ENCODE measurements around the gene NEGR1. TPM values are rescaled to one million over a fixed set of nuclear protein-coding genes. Genes with fewer than 3 reads are reported as not detected.

NEGR1 gene
- polyA plus RNA-seq, 1 donor from 2014 or later = 47.4 TPM

- no peak overlapping the region for H3K4me2 ChIP-seq (ENCODE audit: low read length)
- TF ChIP-seq RAD21 (conservative IDR thresholded peaks at IDR 0.05) = no peak
- no peak for TF ChIP-seq EP300 (conservative IDR thresholded peaks at IDR 0.05; ENCODE audit: poor library complexity, severe bottlenecking)
- no peaks in the 10 kb centered on the region for H3K9me2 ChIP-seq (ENCODE audit: insufficient read depth, low read length)
- H4K20me1 ChIP-seq (ENCODE audit: insufficient read depth) = no peaks in the 10 kb centered on the region
- H3K27me3 ChIP-seq (ENCODE audit: insufficient read depth, low read depth, low read length) = no peaks in the 10 kb centered on the region
- H3K9ac ChIP-seq (ENCODE audit: low read length) = no peak overlapping the region
- H2AFZ ChIP-seq (ENCODE audit: low read depth, low read length) = no peak overlapping the region
- H3K4me3 ChIP-seq (ENCODE audit: low read length) = no peak overlapping the region
- H3F3A ChIP-seq (ENCODE audit: insufficient read depth, low read length, poor library complexity, severe bottlenecking) = no peaks in the 10 kb centered on the region
- peaks cover 5% of the 10 kb centered on the region for H3K9me3 ChIP-seq (ENCODE audit: low read length)
- H3K36me3 ChIP-seq (ENCODE audit: insufficient read depth, low read length) = no peaks in the 10 kb centered on the region
- no peaks in the 10 kb centered on the region for H3K79me2 ChIP-seq (replicated peaks; ENCODE audit: insufficient read depth, low read length)
- H3K27ac ChIP-seq (ENCODE audit: low read length) = no peak overlapping the region
Observed at GRCh38 chr1:71618191-71618590, 664.1 kb downstream of the NEGR1 start.

- Histone ChIP-seq H4K20me1 (ENCODE audit: insufficient read depth) (no peaks in the 10 kb centered on the region), H3K79me2 (replicated peaks; ENCODE audit: insufficient read depth, low read length) (no peaks in the 10 kb centered on the region), H3K9me3 (ENCODE audit: low read length) (no peaks in the 10 kb centered on the region), H3K36me3 (ENCODE audit: insufficient read depth, low read length) (peaks cover 3% of the 10 kb centered on the region), H3K27me3 (ENCODE audit: insufficient read depth, low read depth, low read length) (no peaks in the 10 kb centered on the region), H3K4me3 (ENCODE audit: low read length) (no peak overlapping the region), H2AFZ (ENCODE audit: low read depth, low read length) (no peak overlapping the region), H3K9ac (ENCODE audit: low read length) (no peak overlapping the region), H3F3A (ENCODE audit: insufficient read depth, low read length, poor library complexity, severe bottlenecking) (no peaks in the 10 kb centered on the region), H3K4me2 (ENCODE audit: low read length) (no peak overlapping the region), H3K27ac (ENCODE audit: low read length) (no peak overlapping the region), H3K9me2 (ENCODE audit: insufficient read depth, low read length) (no peaks in the 10 kb centered on the region)
- no peak for TF ChIP-seq EZH2 (IDR thresholded peaks at IDR 0.05; ENCODE audit: borderline replicate concordance, insufficient read depth, low read length, poor library complexity, severe bottlenecking)
- TF ChIP-seq EP300 (conservative IDR thresholded peaks at IDR 0.05; ENCODE audit: poor library complexity, severe bottlenecking) = no peak
- TF ChIP-seq CTCF (IDR thresholded peaks at IDR 0.05; ENCODE audit: poor library complexity, severe bottlenecking) = no peak
- TF ChIP-seq RAD21 (conservative IDR thresholded peaks at IDR 0.05) = no peak
- no peak for TF ChIP-seq MXI1 (conservative IDR thresholded peaks at IDR 0.05; ENCODE audit: poor library complexity, severe bottlenecking)
- no peak for TF ChIP-seq SMC3 (conservative IDR thresholded peaks at IDR 0.05; ENCODE audit: poor library complexity)
Observed at GRCh38 chr1:71610476-71610875, 671.9 kb downstream of the NEGR1 start.

GRCh38 chr1:71603044-71603776 is 679.1 kb downstream of the NEGR1 start:
- no peaks in the 10 kb centered on the region for H3K9me2 ChIP-seq (ENCODE audit: insufficient read depth, low read length)
- H3K79me2 ChIP-seq (replicated peaks; ENCODE audit: insufficient read depth, low read length) = no peaks in the 10 kb centered on the region
- no peak overlapping the region for H3K4me3 ChIP-seq (ENCODE audit: low read length)
- H3K27me3 ChIP-seq (ENCODE audit: insufficient read depth, low read depth, low read length) = no peaks in the 10 kb centered on the region
- H3F3A ChIP-seq (ENCODE audit: insufficient read depth, low read length, poor library complexity, severe bottlenecking) = no peaks in the 10 kb centered on the region
- H3K4me2 ChIP-seq (ENCODE audit: low read length) = no peak overlapping the region
- no peaks in the 10 kb centered on the region for H4K20me1 ChIP-seq (ENCODE audit: insufficient read depth)
- no peak for TF ChIP-seq EZH2 (IDR thresholded peaks at IDR 0.05; ENCODE audit: borderline replicate concordance, insufficient read depth, low read length, poor library complexity, severe bottlenecking)
- TF ChIP-seq RAD21 (conservative IDR thresholded peaks at IDR 0.05) = no peak
- TF ChIP-seq CTCF (IDR thresholded peaks at IDR 0.05; ENCODE audit: poor library complexity, severe bottlenecking) = no peak
- TF ChIP-seq POLR2AphosphoS5 (IDR thresholded peaks at IDR 0.05) = no peak
- no peak for TF ChIP-seq SMC3 (conservative IDR thresholded peaks at IDR 0.05; ENCODE audit: poor library complexity)
- no peak for TF ChIP-seq EP300 (conservative IDR thresholded peaks at IDR 0.05; ENCODE audit: poor library complexity, severe bottlenecking)
- no peak for TF ChIP-seq MXI1 (conservative IDR thresholded peaks at IDR 0.05; ENCODE audit: poor library complexity, severe bottlenecking)
- TF ChIP-seq TAF1 (IDR thresholded peaks at IDR 0.05; ENCODE audit: low read depth) = no peak
- TF ChIP-seq REST (IDR thresholded peaks at IDR 0.05; ENCODE audit: borderline replicate concordance) = no peak
- H3K9ac ChIP-seq (ENCODE audit: low read length) = no peak overlapping the region
- H3K36me3 ChIP-seq (ENCODE audit: insufficient read depth, low read length) = peaks cover 3% of the 10 kb centered on the region
- H3K9me3 ChIP-seq (ENCODE audit: low read length) = no peaks in the 10 kb centered on the region
- H3K27ac ChIP-seq (ENCODE audit: low read length) = no peak overlapping the region
- H2AFZ ChIP-seq (ENCODE audit: low read depth, low read length) = no peak overlapping the region
